ENCODE results near the gene CXCL6. TPM values are rescaled to one million over a fixed set of nuclear protein-coding genes. Genes with fewer than 3 reads are reported as not detected.

The CXCL6 gene
- total RNA-seq, 1 donor from 2014 or later, result not detected

DNA sequence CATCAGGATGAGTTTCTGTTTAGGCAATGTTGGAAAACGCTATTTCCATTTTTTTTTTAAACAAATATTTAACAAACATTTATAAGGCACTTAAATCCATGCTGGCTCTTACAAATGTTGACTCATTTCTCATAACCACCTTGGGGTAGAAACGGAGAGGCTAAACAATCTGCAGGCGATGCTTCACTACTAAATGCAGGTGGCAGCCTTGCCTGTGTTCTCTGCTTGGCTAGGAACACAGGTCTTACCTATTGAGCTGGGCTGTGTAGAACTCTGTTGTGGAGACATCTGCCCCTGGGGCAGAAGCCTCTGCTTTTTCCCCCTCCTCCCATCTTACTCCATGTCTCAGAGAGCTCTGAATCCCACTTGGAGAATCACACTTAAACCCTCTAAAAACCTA is 31.3 kb downstream of the CXCL6 start:
- intact Hi-C loops (cut with micrococcal nuclease), result no loop called here

DNA sequence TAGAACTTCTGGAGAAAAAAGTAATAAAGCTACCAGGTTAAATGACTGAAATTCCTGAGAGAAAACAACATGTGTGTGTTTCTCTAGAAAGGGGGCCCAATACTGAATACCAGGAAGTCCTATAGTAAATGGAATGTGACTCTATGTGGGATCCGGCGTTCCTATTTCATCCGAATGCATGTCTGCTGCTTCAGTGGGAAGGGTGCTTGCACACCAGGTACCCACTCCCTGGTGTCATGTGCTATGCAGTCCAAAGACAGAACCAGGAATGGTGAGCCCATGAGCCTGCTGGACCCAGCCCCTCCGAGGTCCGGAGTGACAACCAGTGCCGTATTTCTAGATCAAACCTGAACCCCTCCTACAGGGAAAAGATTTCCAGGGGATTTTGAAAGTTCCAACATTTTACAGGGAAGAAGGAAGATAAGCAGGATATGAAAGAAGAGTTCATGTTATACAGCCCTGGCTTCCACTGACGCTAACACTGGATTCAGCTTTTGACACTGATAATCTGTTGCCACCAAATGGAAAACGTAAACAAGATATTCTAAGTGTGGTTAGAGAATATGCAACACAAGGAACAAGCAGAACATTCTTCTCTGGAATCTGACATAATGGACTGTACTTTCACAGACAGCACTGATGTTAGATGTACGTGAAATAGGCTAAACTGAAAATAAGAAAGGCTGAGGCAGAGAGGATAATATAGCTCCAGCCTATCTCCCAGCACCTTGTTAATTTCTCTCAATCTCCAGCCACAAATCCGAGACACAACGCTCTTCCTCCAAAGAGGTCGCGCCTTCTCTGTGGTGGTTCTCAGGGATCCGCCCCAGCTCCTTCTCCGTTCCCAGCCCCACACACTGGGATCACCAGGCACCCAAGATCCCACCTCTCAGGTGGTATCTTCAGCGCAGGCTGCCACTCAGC is 32.0 kb downstream of the CXCL6 start:
- intact Hi-C loops (cut with micrococcal nuclease), result no loop called here

DNA sequence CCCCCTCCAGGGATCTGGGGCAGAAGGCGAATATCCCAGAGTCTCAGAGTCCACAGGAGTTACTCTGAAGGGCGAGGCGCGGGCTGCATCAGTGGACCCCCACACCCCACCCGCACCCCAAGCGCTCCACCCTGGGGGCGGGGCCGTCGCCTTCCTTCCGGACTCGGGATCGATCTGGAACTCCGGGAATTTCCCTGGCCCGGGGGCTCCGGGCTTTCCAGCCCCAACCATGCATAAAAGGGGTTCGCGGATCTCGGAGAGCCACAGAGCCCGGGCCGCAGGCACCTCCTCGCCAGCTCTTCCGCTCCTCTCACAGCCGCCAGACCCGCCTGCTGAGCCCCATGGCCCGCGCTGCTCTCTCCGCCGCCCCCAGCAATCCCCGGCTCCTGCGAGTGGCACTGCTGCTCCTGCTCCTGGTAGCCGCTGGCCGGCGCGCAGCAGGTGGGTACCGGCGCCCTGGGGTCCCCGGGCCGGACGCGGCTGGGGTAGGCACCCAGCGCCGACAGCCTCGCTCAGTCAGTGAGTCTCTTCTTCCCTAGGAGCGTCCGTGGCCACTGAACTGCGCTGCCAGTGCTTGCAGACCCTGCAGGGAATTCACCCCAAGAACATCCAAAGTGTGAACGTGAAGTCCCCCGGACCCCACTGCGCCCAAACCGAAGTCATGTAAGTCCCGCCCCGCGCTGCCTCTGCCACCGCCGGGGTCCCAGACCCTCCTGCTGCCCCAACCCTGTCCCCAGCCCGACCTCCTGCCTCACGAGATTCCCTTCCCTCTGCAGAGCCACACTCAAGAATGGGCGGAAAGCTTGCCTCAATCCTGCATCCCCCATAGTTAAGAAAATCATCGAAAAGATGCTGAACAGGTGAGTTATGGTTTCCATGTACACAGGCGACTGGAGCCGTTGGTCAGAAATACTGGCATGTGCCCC is 32.9 kb downstream of the CXCL6 start, which contains the start of gene CXCL1:
CXCL1 (plus strand) TSS at position 264 of the 926 bp plus-strand sequence; CDS start at position 342, 78 bp downstream.
- intact Hi-C loops (cut with micrococcal nuclease), result no loop called here

DNA sequence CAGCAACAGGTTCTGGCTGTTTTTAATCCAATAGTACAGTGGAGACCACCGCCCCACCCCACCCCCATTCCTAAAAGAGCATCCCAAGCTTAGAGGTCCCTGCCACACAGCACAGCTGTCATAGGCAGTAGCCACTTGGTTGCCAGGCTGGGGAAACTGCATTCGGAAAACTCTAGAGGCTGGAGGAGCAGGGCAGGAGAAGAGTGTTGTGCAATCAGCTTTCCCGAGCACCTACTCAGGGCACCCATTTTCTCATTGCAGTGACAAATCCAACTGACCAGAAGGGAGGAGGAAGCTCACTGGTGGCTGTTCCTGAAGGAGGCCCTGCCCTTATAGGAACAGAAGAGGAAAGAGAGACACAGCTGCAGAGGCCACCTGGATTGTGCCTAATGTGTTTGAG is 33.8 kb downstream of the CXCL6 start:
- intact Hi-C loops (cut with micrococcal nuclease), result no loop called here

DNA sequence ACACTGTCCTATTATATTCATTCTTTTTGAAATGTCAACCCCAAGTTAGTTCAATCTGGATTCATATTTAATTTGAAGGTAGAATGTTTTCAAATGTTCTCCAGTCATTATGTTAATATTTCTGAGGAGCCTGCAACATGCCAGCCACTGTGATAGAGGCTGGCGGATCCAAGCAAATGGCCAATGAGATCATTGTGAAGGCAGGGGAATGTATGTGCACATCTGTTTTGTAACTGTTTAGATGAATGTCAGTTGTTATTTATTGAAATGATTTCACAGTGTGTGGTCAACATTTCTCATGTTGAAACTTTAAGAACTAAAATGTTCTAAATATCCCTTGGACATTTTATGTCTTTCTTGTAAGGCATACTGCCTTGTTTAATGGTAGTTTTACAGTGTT is 34.3 kb downstream of the CXCL6 start:
- intact Hi-C loops (cut with micrococcal nuclease), result no loop called here

DNA sequence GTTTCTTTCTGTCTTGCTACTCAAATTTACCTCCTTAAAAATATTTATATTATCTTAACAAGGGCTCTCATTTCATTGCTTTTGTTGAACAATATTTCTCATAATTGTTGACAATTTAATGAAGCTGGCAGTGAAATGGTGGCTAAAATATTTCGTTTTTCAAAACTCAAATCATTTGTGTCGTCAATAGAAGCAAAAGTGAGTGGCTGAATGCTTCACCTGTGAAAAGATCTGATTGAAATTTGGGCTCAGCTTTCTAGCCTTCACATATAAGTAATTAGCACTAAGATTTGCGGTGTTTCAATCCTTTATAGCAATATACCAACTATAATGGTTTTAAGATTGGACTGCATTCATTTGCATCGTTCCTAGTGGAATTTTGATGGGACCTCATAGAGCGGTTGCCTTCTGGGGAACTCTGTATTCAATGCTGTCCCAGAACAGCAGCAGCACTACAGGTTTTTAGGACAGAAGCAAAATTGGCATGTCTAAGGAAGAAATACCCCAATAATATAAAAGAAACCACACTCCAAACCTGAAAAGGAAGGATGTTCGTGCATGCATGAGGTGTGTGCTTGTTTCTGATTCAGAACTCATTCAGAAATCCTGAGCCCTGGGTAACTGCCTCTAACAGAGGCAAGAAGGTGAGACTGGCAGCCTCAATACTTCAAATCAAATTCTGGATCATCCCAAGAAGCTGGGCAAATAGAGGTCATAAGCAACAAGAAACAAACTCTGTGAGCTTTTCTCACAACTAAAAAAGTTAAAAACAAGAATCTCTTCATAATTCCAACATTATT is 35.2 kb downstream of the CXCL6 start:
- intact Hi-C loops (cut with micrococcal nuclease), result no loop called here

DNA sequence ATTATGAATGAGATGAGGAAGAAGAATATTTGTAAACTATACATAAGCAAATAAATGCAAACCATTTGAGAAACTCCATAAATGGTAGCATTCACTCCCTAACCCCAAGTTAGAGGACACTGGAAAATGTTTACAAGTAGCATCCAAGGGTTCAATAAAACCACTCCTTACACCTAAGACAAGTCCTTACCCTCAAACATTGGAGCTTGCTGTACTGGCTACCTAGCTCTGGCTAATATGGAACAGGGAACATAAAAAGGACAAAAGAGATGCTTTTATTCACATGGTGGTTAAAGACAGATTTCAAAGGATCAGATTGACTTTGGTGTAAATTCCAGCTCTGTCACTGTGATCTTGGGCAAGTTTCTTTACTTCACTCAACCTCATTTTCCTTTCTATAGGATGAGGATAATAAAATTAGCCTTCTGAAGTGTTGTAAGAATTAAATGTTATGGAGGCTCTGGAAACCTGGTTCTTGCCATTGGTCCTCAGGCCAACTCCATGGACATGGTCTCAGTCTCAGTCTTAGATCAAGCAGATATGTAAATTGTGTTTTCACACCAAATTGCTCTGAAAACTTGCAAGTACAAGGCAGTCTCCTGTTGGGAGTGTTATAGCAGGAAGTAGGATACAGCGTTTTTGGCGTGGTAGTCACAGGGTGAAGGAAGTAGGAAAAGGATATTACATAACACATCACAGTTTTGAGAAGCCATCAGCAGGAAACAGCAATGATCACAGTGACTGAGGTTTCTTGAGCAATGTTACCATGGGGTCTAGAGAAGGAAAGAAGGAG is 36.0 kb downstream of the CXCL6 start:
- intact Hi-C loops (cut with micrococcal nuclease), result no loop called here

DNA sequence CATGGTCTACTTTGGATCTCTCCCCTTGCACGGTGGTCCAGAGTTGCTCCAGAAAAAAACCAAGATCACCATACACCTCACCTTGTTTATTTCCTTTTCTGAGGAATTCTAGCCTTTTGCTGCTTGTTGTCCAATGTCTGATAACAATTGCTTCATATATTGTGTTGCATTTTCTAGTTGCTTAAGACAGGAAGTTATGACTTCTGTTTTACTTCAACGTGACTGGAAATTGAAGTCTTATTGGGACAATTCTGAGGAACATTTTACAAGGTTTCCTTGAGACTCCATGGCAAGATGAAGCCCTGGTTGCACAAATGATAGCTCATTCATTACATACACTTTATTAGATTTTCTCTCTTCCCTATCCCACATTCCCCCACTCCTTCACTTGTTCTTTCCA is 37.9 kb downstream of the CXCL6 start:
- intact Hi-C loops (cut with micrococcal nuclease), result no loop called here

DNA sequence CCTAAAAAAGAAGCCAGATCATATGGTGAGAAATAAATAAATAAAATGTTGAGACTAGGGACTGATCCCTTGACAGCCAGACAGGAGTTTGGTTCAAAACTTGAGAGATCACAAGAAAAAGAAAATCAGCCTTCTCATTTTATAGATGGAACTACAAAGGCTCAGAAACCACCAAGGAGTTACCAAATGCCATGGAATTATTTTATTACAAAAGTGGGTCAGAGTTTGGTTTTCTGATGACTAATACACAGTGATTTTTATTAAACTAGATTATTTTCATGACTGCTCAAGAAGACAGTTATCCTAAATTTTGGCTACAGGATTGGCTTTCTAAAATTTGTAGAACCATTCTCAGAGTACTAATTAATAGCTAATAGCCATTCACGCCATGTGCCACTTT is 38.9 kb downstream of the CXCL6 start:
- intact Hi-C loops (cut with micrococcal nuclease), result no loop called here

DNA sequence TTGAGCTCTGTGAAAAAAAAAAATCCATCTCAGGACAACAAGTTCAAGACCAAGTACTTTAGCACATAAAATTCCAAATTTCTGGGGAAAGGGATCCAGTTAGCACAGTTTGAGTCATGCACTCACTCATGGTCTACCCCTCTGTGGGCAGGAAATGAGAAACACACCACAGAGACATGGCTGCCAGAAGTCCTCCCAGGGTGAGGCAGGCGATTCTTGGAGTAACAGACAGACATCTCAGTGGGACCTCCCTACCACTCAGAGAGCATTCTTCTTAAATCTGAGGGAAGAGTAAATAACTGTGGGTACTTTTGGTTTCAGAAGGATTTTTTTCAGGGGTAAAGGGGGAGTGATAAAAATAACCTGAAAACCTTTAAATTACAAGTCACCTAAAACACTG is 46.8 kb downstream of the CXCL6 start:
- intact Hi-C loops (cut with micrococcal nuclease), result no loop called here

DNA sequence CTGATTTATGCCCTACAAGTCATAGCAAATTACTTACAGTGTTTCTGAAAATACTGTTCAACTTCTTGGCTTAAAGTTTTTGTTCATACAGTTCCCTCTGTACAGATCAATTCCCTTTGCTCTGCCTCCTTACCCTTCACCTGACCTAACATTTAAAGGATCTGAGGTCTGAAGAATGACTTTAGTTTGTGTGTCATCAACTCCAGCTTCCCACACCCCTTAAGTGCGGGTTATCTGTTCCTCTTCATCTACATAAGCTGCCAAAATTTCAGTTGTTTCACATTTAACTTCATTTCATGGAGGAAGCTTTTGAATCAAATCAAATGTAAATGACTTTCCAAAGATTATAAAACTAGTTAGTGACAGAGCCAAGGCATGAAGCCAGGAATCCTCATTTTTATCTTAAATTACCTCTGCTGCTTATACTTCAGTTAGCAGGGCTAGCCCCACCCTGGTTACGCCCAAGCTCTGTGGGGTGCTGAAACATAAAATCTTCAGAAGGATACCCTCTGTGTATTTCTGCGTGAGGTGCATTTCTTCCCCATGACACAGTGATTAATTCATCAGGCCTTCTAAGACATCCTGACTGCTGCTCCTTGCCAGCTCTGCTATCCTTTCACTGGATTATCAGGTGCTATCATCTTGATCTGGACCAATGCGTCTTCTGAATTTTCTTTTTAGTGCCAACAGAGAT is 49.2 kb downstream of the CXCL6 start:
- intact Hi-C loops (cut with micrococcal nuclease), result no loop called here

Other genes with a start within 250 kb of the CXCL6 start
- not detected in 2 replicates for gene RASSF6, start 216.2 kb upstream of the CXCL6 start, total RNA-seq
- gene CXCL8, start 96.1 kb upstream of the CXCL6 start, total RNA-seq, result 2.2 and 2.3 TPM in 2 replicates
- not detected in 2 replicates for gene PF4V1, start 16.6 kb downstream of the CXCL6 start, total RNA-seq
- not detected in 2 replicates for gene CXCL1, start 32.7 kb downstream of the CXCL6 start, total RNA-seq
- not detected in 2 replicates for gene PF4, start 145.3 kb downstream of the CXCL6 start, total RNA-seq
- not detected in 2 replicates for gene PPBP, start 151.5 kb downstream of the CXCL6 start, total RNA-seq
- gene CXCL5, start 162.0 kb downstream of the CXCL6 start, total RNA-seq, result not detected in 2 replicates
- not detected in 2 replicates for gene CXCL3, start 202.0 kb downstream of the CXCL6 start, total RNA-seq

All from T-helper 2 cell treated with Interferon-gamma antibody and Interleukin-4, amounts not matched to agents 100 ng/mL and 5 ng/mL, for 36 hours (primary cell).